Small intestine (tissue), 7 donors: ENCODE data around the gene ASPRV1. TPM values are rescaled to one million over a fixed set of nuclear protein-coding genes. Genes with fewer than 3 reads are reported as not detected.
"Not testable (repeated sequence)": the region's sequence is repeated elsewhere in the genome, so short reads cannot be mapped to it uniquely, and the experiment has no call there.

Experiments
- DNase-seq, 2 donors: peaks; one replicate each; pipeline versions ENCODE4 v3.0.0 to v3.0.0-alpha.2; 2013
- FAIRE-seq: peaks from 2 replicates; lab custom pipeline; 2012; peaks lifted over from hg19 to GRCh38; lab: Jason Lieb, UNC
- H3K27ac ChIP-seq, 3 donors: one replicate each; pipeline ENCODE4 v1.5.1; 2013; ENCODE audit warnings: low read length in 2 of 3, mild to moderate bottlenecking in 2 of 3, control low read depth in 1 of 3, inconsistent platforms in 1 of 3, low read depth in 1 of 3, moderate library complexity in 1 of 3
- H3K27me3 ChIP-seq, 3 donors: one replicate each; pipeline ENCODE4 v1.6.1; 2013; ENCODE audit warnings: low read length in 3 of 3, inconsistent platforms in 1 of 3; ENCODE audit not compliant: control insufficient read depth in 3 of 3, insufficient read depth in 3 of 3
- H3K36me3 ChIP-seq, 3 donors: one replicate each; pipeline ENCODE4 v1.6.1; 2013; ENCODE audit warnings: low read length in 3 of 3, inconsistent platforms in 1 of 3, low read depth in 1 of 3, mild to moderate bottlenecking in 1 of 3, moderate library complexity in 1 of 3; ENCODE audit not compliant: control insufficient read depth in 3 of 3, insufficient read depth in 2 of 3
- H3K4me1 ChIP-seq, 3 donors: one replicate each; pipeline ENCODE4 v1.6.1; 2013; ENCODE audit warnings: low read length in 2 of 3, inconsistent platforms in 1 of 3, low read depth in 1 of 3, mild to moderate bottlenecking in 1 of 3, moderate library complexity in 1 of 3; ENCODE audit not compliant: control insufficient read depth in 3 of 3, insufficient read depth in 2 of 3
- H3K4me3 ChIP-seq, 3 donors: one replicate each; pipeline ENCODE4 v1.5.1; 2013; ENCODE audit warnings: low read length in 3 of 3, control low read depth in 1 of 3, inconsistent platforms in 1 of 3, low read depth in 1 of 3, mild to moderate bottlenecking in 1 of 3, moderate library complexity in 1 of 3
- H3K9me3 ChIP-seq, 2 donors: one replicate each; pipeline ENCODE4 v1.6.1; 2013; ENCODE audit warnings: low read depth in 1 of 2, low read length in 1 of 2; ENCODE audit not compliant: control insufficient read depth in 2 of 2, insufficient read depth in 1 of 2
- WGBS, 3 donors: extraction: QIAGEN DNeasy Blood & Tissue Kit; methylation state at CpG; one replicate each; pipeline ENCODE4 v1.1.7; 2013; 5-methylcytosine and 5-hydroxymethylcytosine counted together
- polyA plus RNA-seq, 4 donors: library from polyadenylated mRNA; stranded (reverse) in 3 of 4; unstranded in 1 of 4; fragments of 200-250 nt in 3 of 4; fragments of 120-200 nt in 1 of 4; gene quantifications; one replicate each; pipeline versions ENCODE4 v1.2.1 to v1.2.3, GENCODE V29; 2013
- donor health status: healthy with polysubstance abuse.
- donor health status: control.
- donor health status: control.
- donor health status: Bipolar disorder and iron deficiency.
- donor health status: healthy.

ASPRV1 gene
- polyA plus RNA-seq, 4 donors: 1.3 to 3.5 (median 2.3) TPM

DNA sequence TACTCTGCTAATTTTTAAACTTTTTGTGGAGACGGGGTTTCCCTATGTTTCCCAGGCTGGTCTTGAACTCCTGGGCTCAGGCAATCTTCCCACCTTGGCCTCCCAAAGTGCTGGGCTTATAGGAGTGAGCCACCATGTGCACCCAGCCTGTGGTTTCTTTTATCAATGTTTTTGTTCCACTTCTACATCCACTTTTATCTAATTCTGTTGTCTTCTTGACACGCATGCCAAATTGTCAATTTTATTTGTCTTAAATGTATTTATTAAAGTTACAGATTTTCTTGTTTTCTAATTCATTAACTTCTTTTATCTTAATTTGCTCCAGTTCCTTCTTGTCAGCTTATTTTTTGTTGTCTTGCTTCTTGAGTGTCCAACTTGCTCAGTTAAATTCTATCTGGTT lies 43.8 kb upstream of the ASPRV1 start:
- FAIRE-seq: no peak
- H3K4me1 ChIP-seq: peaks cover 0 to 8% (median 0%) of the 10 kb centered on the region in 3 donors
- WGBS, 3 donors: 93 to 98% (median 95%) methylated on average over 2 of the region's 2 CpGs
- DNase-seq: no peak
- H3K27me3 ChIP-seq: no peaks in the 10 kb centered on the region
- H3K9me3 ChIP-seq: no peaks in the 10 kb centered on the region
- no peak overlapping the region for H3K4me3 ChIP-seq
- no peak overlapping the region for H3K27ac ChIP-seq
- H3K36me3 ChIP-seq: peaks cover 0 to 4% (median 0%) of the 10 kb centered on the region in 3 donors

DNA sequence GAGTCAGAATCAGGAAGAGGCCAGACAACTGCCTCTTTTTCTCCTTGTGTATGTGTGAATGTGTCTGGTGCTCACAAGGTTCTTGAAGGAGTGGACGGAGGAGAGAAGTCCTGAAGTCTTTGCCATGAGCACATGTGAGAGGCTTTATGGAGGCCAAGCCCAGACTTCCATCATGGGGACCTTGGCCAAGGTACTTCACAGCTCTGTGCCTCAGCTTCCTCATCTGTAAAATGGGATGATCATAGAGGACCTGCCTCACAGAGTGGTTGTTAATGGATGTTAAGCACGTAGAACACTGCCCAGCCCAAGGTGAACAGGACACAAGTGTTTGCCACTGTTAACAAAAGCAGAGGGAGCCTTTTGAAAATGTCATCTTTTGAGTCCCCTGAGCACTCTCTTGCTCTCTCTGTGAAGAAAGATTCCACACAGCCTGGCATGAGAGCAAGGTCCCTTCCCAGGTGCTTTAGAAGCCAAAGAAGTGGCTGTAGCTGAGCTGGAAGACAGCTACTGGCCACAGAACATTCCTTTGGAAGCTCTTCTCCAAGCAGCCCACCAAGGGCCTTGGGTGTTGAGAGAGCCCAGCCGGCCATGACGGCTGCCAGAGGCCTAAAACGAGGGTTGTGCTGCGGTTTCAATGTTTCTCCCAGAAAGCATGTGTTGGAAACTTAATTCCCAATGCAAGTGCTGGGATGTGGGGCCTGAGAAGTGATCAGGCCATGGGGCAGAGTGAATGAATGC lies 41.8 kb upstream of the ASPRV1 start:
- Histone ChIP-seq H3K27ac (no peak overlapping the region), H3K27me3 (no peaks in the 10 kb centered on the region), H3K36me3 (peaks cover 0 to 4% (median 0%) of the 10 kb centered on the region in 3 donors), H3K9me3 (no peaks in the 10 kb centered on the region), H3K4me1 (no peaks in the 10 kb centered on the region), H3K4me3 (no peak overlapping the region)
- 90 to 99% (median 93%) methylated on average over 6 of the region's 6 CpGs for WGBS, 3 donors
- no peak for FAIRE-seq
- no peak for DNase-seq

DNA sequence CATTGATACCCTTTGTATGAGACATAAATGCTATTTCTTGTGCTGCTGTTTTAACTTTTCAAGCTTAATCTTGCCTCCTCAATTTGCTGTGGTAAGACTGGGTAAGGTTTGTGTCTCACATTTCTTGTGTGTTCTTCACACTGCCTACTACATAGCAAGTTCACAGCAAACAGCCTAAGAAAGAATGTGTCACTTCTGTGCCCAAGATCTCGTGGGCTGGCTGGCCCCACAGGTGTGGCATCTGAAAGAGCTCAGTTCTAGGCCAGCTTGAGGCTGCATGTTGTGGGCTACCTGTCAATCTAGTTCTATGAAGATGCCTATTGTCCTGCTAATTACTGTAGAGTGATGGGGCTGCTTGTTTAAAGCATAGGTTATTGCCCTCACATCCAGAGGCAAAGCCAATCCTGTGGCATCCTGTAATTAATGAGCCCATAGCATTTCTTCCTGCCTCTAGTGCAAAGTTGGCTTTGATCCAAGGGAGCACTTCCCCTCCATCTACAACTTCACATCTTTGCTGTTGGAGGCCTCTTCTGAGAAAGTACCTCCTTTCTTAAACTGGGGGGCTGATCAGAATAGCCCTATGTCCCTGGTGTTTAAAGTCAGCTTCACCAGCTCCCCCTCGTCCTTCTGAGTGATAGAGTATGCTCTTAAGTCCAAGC lies 40.9 kb upstream of the ASPRV1 start:
- DNase-seq (no peak), FAIRE-seq (no peak)
- H3K9me3 ChIP-seq: no peaks in the 10 kb centered on the region
- no peaks in the 10 kb centered on the region for H3K27me3 ChIP-seq
- H3K4me1 ChIP-seq: no peaks in the 10 kb centered on the region
- H3K27ac ChIP-seq: no peak overlapping the region
- H3K4me3 ChIP-seq: no peak overlapping the region
- H3K36me3 ChIP-seq: peaks cover 0 to 6% (median 0%) of the 10 kb centered on the region in 3 donors
- WGBS, 3 donors: 67 to 75% (median 69%) methylated on average over 2 of the region's 2 CpGs

DNA sequence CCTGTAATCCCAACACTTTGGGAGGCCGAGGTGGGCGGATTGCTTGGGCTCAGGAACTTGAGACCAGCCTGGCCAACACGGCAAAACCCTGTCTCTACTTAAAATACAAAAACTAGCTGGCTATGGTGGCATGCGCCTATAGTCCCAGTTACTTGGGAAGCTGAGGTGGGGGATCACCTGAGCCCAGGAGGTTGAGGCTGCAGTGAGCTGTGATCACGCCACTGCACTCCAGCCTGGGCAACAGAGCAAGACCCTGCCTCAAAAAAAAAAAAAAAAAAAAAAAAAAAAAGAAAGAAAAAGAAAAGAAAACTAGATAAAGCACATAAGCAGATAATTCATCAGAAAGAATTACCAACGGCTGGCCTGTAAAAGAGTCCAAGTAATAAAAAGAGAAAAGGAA lies 39.1 kb upstream of the ASPRV1 start:
- H3K4me3 ChIP-seq, H3K27ac ChIP-seq, H3K9me3 ChIP-seq, FAIRE-seq, H3K4me1 ChIP-seq, H3K27me3 ChIP-seq, DNase-seq, H3K36me3 ChIP-seq: not testable (repeated sequence)
- WGBS, 3 donors: 88 to 95% (median 94%) methylated on average over 6 of the region's 6 CpGs

DNA sequence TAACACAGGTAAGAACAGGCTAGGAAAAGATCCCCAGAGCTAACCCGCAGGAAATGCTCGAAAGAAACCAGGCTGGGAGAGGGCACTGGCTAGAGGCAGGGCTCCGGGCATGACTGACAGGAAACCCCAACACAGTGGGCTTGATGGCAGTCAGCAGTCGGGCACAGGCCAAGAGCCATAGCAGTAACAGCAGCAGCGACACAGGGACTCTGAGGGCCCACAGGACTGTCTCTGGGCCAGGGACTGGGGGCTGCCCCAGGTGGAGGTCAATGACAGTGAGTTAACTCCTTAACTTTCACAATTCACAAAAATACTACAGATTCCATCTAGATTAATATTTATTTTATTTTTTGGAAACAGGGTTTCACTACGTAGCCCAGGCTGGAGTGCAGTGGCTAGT lies 37.3 kb upstream of the ASPRV1 start:
- Histone ChIP-seq H3K27me3 (no peaks in the 10 kb centered on the region), H3K27ac (no peak overlapping the region), H3K4me3 (no peak overlapping the region), H3K9me3 (no peaks in the 10 kb centered on the region), H3K4me1 (no peaks in the 10 kb centered on the region), H3K36me3 (peaks cover 0 to 11% (median 0%) of the 10 kb centered on the region in 3 donors)
- FAIRE-seq: no peak
- DNase-seq: no peak
- 94 to 98% (median 98%) methylated on average over 6 of the region's 6 CpGs for WGBS, 3 donors

DNA sequence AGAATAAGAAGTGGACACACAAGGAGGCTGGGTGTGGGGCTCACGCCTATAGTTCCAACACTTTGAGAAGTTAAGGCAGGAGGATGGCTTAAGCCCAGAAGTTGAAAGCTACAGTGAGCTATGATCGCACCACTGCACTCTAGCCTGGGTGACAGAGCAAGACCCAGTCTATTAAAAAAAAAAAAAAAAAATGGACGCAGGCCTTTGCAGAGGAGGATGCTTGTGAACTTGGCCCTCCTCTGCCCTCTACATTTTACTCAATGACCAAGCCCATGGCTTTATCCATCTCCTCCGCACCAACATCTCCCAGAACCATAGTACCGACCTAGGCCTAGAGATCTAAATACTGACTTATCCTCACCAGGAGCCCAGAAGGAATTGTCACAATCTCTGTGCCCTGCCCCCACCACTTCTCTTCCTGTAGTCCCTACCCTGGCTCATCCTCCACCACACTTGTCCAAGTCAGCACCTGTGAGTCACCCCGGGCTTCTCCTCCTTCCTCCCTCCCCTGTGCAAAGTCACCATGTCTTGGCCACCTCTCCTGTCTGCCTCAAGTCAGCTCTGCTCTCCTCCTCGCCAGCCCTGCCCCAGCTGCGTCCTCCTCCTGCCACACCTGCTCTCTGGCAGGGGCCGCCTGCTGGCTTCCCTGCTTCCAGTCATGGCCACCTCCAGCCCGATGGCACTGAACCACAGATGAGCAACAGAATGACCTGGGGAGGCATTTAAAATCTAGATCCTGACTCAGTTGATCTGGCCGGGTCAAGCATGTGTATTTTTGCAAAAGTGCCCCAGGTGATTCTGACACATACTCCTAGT lies 35.8 kb upstream of the ASPRV1 start:
- H3K27me3 ChIP-seq: no peaks in the 10 kb centered on the region
- WGBS, 3 donors: 78 to 88% (median 87%) methylated on average over 11 of the region's 11 CpGs
- no peak for FAIRE-seq
- no peaks in the 10 kb centered on the region for H3K9me3 ChIP-seq
- no peak overlapping the region for H3K4me3 ChIP-seq
- H3K4me1 ChIP-seq: no peaks in the 10 kb centered on the region
- no peak overlapping the region for H3K27ac ChIP-seq
- peak in 1 of 2 donors; percentile 69 for DNase-seq
- H3K36me3 ChIP-seq: peaks cover 0 to 14% (median 0%) of the 10 kb centered on the region in 3 donors

DNA sequence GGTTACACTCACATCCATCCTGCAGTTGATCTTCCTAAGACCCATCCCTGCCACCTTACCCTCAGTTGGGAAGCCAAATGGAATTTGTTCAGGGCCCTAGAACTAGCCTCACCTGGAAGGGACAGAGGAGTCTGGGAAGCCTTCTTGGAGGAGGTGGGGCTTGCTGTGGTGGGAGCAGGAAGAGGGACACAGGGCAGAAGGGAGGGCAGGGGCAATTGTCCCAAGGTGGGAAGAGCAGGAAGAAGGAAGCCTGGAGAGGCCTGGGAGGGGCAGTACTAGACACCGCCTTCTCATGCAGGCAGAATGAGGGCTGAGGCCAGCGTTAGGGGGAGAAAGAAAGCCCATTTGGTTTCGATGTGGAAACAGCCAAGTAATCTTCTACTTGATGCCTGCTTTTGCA lies 34.1 kb upstream of the ASPRV1 start:
- Histone ChIP-seq H3K9me3 (no peaks in the 10 kb centered on the region), H3K27ac (no peak overlapping the region), H3K36me3 (peaks cover 0 to 14% (median 0%) of the 10 kb centered on the region in 3 donors), H3K4me1 (no peaks in the 10 kb centered on the region), H3K4me3 (no peak overlapping the region), H3K27me3 (no peaks in the 10 kb centered on the region)
- 92 to 95% (median 93%) methylated on average over 3 of the region's 3 CpGs for WGBS, 3 donors
- FAIRE-seq (no peak), DNase-seq (no peak)

DNA sequence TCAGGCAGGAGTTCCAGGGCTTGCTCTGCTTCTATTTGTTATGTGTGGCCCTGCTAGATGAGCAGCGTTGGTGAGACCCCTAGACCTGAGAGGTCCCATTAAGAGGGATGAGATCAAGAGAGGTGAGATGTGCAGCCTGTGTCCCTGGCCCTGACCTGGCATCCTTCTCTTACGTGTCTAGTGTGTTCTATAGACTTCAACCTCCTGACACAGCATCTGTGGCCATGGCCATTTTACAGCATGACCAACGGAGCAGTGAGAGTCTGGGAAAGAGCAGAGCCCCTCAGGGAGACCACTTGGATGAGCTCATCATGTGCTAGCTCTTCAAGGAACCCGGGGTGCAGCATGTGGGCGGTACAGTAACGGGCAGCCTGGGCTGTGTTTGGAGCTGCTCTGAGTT lies 32.7 kb upstream of the ASPRV1 start:
- DNase-seq (no peak), FAIRE-seq (no peak)
- H3K4me3 ChIP-seq: no peak overlapping the region
- WGBS, 3 donors: 93 to 97% (median 94%) methylated on average over 6 of the region's 6 CpGs
- no peaks in the 10 kb centered on the region for H3K9me3 ChIP-seq
- no peaks in the 10 kb centered on the region for H3K27me3 ChIP-seq
- H3K36me3 ChIP-seq: peaks cover 0 to 14% (median 0%) of the 10 kb centered on the region in 3 donors
- no peak overlapping the region for H3K27ac ChIP-seq
- no peaks in the 10 kb centered on the region for H3K4me1 ChIP-seq
